GM19328 (cell line): Measurements from ENCODE around the gene PET117.
"Not testable (repeated sequence)": the region's sequence is repeated elsewhere in the genome, so short reads cannot be mapped to it uniquely, and the experiment has no call there.

Experiments
- ATAC-seq: cut with Tn5 transposase; IDR thresholded peaks from one replicate; pipeline ENCODE4 v1.9.1; 2021; ENCODE audit warnings: mild to moderate bottlenecking, moderate library complexity; ENCODE audit not compliant: unreplicated experiment

Gene PET117

GRCh38 chr20:18156045-18156444, 18.4 kb downstream of the PET117 start:
- ATAC-seq = no peak

DNA sequence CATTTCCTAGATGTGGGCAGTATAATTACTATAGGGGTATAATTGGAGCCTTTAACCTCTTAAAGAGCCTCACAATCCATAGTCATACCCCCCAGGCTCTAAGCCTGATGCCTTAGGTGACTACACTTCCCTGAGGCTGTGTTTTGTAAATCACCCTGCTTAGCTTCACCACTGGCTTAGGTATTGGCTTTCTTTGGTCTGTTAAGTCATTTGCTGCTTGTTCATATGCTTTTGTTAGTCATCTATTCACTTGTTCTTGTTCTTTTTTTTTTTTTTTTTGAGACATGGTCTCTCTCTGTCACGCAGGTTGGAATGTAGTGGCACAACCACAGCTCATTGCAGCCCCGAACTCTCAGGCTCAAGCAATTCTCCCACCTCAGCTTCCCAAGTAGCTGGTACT, 26.7 kb downstream of the PET117 start:
- no peak for ATAC-seq

- ATAC-seq = no peak
Measured at GRCh38 chr20:18165553-18165952, 27.9 kb downstream of the PET117 start.

GRCh38 chr20:18166241-18166881, 28.7 kb downstream of the PET117 start:
- no peak for ATAC-seq

DNA sequence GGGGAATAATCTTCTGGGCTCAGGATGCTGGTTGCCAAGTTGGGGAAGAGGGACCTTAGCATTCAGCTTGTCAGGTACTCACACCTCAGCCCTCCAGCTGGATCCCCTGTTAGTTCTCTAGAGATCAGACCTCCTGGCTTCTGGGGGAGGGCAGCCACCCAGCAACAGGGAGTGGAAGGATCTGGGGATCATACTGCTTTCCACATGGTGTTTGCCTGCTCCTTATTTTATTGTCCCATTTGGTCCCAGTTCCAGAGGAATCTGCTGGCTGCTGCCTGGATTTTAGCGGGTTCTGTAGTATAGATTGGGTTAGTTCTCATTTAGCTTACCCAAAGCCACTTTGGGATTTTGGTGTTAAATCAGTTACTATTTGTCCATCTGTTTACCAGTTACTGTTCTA, 29.3 kb downstream of the PET117 start:
- ATAC-seq = no peak

- ATAC-seq = no peak
Measured at GRCh38 chr20:18172379-18172778, 34.7 kb downstream of the PET117 start.

DNA sequence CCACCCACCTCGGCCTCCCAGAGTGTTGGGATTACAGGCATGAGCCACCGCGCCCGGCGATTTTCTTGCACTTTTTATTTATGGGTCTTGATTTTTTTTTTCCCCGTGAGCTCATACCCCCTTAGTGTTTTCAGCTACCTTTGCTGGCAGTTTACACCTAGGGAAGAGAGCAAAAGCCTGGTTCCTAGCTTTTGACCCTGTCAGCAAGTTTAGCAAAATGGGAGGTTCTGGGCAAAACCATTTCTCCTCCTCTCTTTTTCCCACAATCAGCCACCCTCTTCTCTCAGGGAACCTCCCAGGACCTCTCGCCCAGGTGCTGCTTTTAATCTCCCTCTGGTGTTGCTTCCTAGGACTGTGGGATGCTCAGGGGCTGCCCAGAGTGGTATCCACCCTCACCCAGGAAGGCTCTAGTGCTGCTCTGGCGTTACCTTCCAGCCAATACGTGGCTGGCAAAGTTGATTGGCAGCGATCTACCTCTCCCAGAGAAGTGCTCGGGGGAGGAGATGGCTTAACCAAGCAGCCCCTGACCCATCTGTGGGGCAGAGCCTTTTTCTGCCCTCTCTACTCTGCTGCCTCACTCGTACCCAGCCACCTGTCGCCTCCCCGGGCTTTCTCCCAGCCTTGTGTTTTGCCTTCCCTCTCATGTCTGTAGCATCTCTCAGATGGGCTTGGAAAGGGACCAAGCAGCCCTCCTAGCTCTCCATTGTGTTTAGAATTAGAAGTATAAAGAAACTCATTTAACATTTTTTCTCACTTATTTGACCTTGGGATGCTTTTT, 37.4 kb downstream of the PET117 start:
- ATAC-seq = no peak

- ATAC-seq = no peak
Measured at GRCh38 chr20:18176318-18176785, 38.7 kb downstream of the PET117 start.

GRCh38 chr20:18180366-18180765, 42.7 kb downstream of the PET117 start:
- ATAC-seq = not testable (repeated sequence)

DNA sequence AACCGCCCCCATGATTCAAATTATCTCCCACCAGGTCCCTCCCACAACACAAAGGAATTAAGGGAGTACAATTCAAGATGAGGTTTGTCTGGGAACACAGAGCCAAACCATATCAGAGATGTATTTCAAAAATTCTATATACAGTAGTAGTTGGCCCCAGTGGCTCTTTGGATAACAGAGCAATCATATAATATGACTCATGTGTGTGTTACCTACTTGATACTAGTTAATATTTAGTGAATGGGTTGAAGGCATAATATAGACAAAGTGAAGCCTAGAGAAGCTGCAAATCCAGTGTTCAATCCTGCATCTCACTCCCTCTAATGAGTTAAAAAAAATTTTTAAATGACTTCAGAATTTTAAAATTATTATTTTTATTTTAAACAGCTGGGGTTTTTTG, 43.2 kb downstream of the PET117 start:
- no peak for ATAC-seq

GRCh38 chr20:18187020-18187419, 49.4 kb downstream of the PET117 start:
- ATAC-seq = no peak

DNA sequence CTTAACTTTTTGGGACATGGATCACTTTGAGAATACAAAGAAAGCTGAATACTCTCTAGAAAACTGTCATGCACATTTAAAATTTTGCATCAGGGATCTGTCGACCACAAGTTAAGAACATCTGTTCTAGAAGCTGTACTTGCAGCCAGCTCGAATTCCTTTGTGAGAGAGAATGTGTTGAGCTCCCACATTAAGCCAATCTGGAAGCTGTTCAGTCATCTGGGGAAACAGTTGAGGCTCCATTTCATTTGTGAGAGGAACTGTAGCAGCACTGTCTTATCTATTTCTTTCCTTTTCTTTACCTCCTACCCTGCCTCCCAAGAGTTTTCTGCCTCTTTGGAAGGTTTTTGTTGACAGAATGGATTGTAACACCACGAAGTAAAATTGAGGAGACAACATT, 50.8 kb downstream of the PET117 start:
- ATAC-seq = no peak

DNA sequence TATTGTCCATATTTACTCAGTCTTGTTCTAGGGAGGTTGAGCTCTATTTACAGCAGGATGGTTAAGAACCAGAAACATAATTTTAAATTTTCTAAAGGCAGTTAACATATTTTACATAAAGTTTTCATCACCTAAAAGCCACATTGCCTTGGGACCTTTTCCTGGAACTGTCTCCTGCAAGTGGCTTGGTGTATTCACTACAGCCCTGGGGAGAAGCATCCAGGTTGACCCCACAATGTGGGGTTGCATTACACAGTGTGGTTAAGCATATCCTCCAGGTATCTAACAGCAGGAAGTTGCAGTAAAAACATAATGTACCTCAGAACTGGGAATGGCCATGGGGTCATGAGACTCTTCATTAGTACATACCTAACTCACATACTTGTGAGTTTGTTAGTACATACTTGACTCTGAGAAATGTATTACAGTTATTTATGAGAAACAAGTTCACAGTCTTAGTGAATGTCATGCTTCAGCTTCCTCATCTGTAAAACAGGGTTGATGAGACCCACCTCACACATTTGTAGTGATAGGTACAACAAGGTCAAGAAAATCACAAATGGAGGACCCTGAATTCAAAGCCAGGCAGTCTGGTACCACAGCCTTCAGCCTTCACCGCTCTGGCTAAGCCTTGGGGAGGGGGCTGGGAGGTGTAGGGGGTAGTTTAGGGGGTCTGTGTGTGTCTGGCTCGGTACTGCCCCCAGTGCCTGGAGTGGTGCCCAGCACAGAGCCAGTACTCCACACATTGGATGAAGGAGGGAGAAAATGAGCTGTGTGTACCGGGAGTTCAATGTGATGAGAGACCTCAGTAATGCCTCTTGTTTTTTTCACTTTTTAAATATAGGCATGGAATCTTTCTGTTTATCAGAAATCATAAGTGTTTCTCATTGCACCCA, 52.9 kb downstream of the PET117 start:
- ATAC-seq = no peak

DNA sequence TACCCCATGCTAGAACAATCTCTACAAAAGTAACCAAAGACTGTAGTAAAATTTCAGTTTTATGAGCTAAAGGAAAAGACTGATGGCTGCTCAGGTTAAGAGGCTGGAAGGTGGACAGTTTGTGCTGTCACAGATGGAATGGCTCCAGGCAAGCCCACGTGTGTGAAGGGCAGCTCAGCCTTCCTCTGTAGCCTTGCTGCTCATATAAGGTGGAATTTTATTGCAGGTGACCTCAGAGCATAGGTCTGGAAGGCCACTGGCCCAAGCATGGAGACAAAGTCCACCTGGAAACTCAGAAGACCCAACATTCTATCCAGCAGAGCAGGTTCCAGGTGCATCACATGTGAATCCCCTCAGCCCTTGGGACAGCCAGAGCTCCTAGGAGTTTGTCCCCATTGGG, 53.6 kb downstream of the PET117 start:
- ATAC-seq = no peak
